Inferior parietal cortex (tissue), 1 donor: ENCODE results near the gene F10.
"Not testable (repeated sequence)": the region's sequence is repeated elsewhere in the genome, so short reads cannot be mapped to it uniquely, and the experiment has no call there.

Experiments used
- DNase-seq: peaks from one replicate; pipeline ENCODE4 v3.0.0-alpha.2; 2016; ENCODE audit errors: extremely low spot score

F10 gene

DNA sequence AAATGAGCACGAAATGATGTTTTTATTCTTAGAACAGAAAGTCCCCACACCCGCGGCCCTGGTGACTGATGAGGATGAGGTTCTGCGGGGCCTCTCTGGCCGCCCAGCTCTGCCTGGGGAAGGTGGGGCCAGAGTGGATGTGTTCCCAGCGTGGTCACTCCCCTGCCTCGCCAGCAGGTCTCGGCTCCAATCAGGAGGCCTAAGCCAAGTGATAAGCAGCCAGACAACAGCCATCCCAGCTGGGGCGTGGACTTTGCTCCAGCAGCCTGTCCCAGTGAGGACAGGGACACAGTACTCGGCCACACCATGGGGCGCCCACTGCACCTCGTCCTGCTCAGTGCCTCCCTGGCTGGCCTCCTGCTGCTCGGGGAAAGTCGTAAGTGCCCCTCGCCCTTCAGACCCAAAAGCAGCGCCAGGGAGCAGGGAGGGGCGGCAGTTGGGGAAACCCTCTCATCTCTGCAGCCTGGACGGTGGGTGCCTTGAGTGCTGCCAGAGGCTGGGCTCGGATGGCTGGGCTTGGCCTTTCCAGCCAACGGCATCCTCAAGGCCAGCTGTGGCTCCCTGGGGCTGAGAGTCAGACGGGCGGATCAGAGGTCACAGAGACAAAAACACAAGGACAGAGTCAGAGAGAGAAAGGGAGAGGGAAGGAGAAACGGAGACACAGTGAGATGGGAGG, at the start of gene F10:
Gene F10 (plus strand): TSS at position 250 of the 676 bp plus-strand sequence. CDS start 57 bp downstream, at position 307.
- DNase-seq: no peak

GRCh38 chr13:113073942-113074341, 48.7 kb upstream of the F10 start:
- no peak for DNase-seq

- no peak for DNase-seq
These were observed 48.2 kb upstream of the F10 start for GRCh38 chr13:113074401-113074800.

DNA sequence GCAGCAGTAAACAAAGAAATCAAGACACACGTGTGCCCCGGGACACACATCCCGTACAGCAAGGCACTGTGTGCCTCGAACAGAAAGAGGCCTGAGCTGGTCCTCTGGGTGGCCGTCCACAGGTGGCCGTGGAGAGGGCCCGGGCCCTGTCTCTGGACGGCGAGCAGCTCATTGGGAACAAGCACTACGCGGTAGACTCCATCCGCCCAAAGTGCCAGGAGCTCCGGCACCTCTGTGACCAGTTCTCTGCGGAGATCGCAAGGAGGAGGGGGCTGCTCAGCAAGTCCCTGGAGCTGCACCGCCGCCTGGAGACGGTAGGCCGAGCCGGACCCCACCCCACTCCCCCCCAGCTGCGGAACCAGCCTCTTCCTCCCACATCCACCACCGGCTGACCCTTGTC, 47.7 kb upstream of the F10 start:
- no peak for DNase-seq

- no peak for DNase-seq
These were observed 46.9 kb upstream of the F10 start for GRCh38 chr13:113075711-113076110.

GRCh38 chr13:113076681-113077401, 45.8 kb upstream of the F10 start:
- DNase-seq: no peak

GRCh38 chr13:113077566-113077952, 45.0 kb upstream of the F10 start:
- no peak for DNase-seq

DNA sequence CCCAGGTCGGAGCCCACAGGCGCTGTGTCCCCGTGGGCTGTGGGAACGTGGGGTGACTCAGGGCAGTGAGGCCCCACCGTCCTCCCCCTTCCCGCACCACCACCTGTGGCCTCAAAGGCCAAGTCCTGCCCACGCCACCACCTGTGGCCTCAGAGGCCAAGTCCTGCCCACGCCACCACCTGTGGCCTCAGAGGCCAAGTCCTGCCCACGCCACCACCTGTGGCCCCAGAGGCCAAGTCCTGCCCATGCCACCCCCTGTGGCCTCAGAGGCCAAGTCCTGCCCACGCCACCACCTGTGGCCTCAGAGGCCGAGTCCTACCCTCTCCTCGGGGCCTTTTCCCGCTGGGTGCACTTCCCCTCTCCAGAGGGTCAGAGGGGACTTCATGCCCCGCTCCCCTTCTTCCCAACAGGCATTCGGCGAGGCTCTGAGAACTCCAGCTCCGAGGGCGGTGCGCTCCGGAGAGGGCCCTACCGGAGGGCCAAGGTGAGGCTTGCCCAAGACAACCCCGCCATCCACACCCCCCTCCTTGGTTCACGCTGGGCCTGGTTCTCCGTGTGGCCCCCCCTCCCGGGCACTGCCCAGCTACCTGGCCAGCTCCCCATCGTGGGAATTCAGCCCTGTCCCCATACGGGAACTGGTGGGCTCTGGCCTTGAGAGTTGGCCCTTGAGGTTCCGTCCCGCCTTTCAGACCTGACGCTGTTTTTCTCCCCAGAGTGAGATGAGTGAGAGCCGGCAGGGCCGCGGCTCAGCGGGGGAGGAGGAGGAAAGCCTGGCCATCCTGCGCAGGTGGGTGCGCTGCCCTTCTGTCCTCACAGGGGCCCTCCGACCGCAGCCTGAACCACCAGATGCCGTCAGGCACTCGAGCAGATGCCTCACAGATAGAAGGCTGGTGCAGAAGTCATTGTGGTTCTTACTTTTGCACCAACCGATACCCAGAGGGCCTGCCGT, 44.4 kb upstream of the F10 start:
- no peak for DNase-seq

GRCh38 chr13:113078902-113079780, 43.5 kb upstream of the F10 start:
- DNase-seq: no peak

DNA sequence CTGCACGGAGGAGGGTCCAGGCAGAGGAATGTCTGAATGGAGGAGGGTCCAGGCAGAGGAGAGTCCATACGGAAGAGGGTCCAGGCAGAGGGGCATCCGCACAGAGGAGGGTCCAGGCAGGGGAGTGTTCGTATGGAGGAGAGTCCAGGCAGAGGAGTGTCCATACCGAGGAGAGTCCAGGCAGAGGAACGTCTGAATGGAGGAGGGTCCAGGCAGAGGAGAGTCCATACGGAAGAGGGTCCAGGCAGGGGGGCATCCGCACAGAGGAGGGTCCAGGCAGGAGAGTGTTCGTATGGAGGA, 42.9 kb upstream of the F10 start:
- not testable (repeated sequence) for DNase-seq

DNA sequence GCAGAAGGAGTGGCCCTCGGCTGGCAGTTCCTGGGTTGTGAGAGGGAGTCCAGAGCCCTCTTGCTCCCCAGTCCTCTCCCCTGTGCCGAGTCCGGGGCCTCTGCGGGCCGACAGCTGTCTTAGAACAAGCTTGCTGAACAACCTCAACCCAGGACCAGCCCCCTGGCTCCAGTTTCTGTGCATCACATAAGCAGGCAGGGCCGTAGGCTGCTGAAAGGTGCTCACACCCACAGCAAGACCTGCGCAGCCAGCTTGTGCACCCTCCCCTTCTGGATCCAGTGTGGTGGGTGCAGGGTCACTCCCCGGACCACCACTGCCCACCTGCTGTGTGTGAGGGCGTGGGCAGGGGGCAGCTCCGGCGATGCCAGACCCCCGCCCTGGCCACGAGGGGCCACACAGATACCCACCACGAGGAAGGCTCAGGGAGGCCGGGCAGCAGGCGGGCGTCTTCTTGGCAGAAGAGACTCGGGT, 42.2 kb upstream of the F10 start:
- DNase-seq: no peak

DNA sequence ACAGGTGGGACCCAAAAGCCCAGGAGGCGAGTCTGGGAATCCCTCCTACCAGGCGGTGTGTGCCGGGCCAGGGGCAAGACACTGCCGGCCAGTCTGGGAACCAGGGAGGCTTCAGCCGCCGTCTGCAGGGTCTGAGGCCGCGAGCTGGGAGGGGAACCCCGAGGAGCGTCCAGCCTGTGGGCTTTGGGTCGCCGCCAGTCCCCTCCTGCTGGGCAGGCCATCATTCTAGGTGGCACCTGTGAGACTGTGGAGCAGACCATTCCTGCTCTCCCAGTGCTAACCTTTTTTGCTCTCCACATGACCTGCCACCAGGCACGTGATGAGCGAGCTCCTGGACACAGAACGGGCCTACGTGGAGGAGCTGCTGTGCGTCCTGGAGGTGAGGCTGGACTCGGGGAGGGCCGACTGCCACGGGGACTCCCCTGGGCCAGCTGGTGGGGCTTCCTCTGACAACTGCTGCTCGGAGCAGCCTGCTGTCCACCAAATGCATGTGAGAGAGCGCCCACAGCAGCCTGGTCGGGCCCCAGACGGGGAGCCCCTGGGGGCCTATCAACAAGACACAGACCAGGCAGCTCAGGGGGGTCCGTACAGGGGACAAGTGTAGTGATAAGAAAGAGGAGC, 41.6 kb upstream of the F10 start:
- DNase-seq: no peak

DNA sequence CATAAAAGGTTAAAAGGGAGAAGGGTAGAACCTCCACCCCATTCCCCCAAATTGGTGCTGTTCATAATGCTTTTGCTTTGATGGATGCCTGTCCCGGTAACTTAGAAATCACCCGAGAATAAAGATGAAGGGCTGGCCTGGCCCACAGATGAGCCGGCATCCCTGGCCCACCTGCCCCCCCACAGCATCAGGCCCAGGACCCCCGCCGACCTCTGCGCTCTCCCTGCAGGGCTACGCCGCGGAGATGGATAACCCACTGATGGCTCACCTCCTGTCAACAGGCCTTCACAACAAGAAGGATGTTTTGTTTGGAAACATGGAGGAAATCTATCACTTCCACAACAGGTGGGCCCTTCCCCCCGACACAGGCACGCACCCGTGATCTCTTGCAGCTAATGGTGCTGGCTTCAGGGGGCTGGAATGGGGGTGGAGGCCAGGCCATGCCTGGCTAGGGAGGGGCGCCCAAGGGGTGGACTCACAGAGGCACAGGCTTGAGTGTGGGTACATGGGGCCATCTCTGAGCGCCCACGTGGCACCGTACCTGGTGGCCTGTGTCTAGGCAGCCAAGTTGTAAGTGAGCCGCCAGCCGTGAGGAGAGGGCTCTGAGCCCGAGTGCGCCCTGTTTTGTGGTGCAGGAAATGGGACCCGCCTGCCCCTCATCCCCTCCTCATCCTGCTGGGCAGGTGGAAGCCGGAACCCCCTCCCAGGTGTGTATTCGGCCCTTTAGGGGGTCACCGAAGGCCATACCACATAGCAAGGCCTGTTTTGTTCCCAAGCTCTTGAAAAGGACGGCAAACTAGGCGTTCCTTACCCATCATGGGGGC, 40.2 kb upstream of the F10 start:
- no peak for DNase-seq

DNA sequence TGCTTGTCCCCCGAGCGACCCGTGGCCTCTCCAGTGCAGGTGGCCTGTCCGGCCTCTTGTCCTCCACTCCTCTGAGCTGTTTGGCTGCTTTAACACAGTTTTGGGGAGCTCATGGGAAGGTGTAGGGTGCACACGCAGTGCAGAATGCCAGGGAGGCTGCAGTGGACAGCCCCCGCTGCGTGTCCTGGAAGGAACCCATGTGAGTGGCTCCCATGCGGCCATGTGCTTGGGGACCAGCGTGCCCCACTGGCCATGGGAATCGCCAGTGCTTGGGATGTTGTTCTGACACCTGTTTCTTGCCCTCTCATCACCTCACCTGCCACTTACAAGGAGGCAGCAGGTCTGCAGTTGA, 39.6 kb upstream of the F10 start:
- DNase-seq: no peak

DNA sequence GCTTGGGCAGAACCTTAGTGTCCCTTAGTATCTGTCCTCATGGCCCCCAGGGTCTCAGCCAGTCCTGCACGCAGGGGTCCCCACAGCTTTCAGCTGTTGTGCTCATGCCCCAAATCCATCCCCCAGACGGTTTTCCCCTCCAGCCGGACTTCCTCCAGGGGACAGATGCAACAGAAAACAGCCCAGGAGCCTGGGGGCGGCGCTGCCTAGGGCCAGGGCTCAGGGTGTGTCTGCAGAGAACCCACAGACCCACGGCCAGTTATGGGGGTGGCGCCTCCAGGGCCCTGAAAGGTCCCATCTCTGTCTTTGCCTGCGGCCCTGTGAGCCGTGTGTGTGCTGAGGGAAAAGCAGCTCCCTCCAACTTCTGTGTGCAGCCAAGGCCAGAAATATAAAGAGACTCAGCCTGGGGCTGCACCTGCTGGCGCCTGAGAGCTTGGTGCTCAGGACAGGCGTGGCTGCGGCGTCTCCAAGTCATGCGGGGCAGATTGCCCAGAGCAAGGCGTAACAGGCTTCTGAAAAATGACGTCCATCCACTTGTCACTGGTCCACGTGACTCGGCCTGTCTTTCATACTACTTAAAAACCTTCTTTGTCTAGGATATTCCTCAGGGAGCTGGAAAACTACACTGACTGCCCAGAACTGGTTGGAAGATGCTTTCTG, 39.1 kb upstream of the F10 start:
- peak; percentile 68 for DNase-seq

GRCh38 chr13:113084094-113084942, 38.3 kb upstream of the F10 start:
- no peak for DNase-seq

GRCh38 chr13:113084943-113085540, 37.6 kb upstream of the F10 start:
- DNase-seq: no peak

- no peak for DNase-seq
These were observed 36.4 kb upstream of the F10 start for GRCh38 chr13:113086031-113086750.
